Neural progenitor cell (in vitro differentiated cells): ENCODE data around the gene TRAPPC4. TPM values are rescaled to one million over a fixed set of nuclear protein-coding genes. Genes with fewer than 3 reads are reported as not detected.
A peak's percentile ranks its signal among the peaks of the same experiment; 100 is the strongest.

ENCODE experiments used
- DNase-seq: peaks from one replicate; pipeline ENCODE4 v3.0.0-alpha.2; 2016; ENCODE audit warnings: low spot score
- H2AFZ ChIP-seq: fragments of 200-600 bp; sonication (generic); replicated peaks from 2 replicates; pipeline ENCODE4 v1.6.1; 2016; ENCODE audit warnings: antibody characterized with exemption
- H3F3A ChIP-seq: fragments of 200-600 bp; sonication (generic); 2 replicates; pipeline ENCODE4 v1.6.1; 2016; ENCODE audit warnings: antibody characterized with exemption, low read depth
- H3K27ac ChIP-seq: fragments of 200-600 bp; sonication (generic); 2 replicates; pipeline ENCODE4 v1.5.1; 2016; ENCODE audit warnings: mild to moderate bottlenecking
- H3K27me3 ChIP-seq: fragments of 200-600 bp; sonication (generic); 2 replicates; pipeline ENCODE4 v1.6.1; 2016; ENCODE audit warnings: mild to moderate bottlenecking, moderate library complexity
- H3K36me3 ChIP-seq: fragments of 200-600 bp; sonication (generic); 2 replicates; pipeline ENCODE4 v1.5.1; 2016
- H3K4me1 ChIP-seq: fragments of 200-600 bp; sonication (generic); 2 replicates; pipeline ENCODE4 v1.6.1; 2016; ENCODE audit warnings: mixed run types
- H3K4me2 ChIP-seq: fragments of 200-600 bp; sonication (generic); 2 replicates; pipeline ENCODE4 v1.6.1; 2016
- H3K4me3 ChIP-seq: fragments of 200-600 bp; sonication (generic); 2 replicates; pipeline ENCODE4 v1.5.1; 2016
- H3K79me2 ChIP-seq: fragments of 200-600 bp; sonication (generic); 2 replicates; pipeline ENCODE4 v1.6.1; 2016; ENCODE audit warnings: low read depth
- H3K9ac ChIP-seq: fragments of 200-600 bp; sonication (generic); 2 replicates; pipeline ENCODE4 v1.6.1; 2016
- H3K9me3 ChIP-seq: fragments of 200-600 bp; sonication (generic); 2 replicates; pipeline ENCODE4 v1.5.1; 2016; ENCODE audit warnings: low read depth
- H4K20me1 ChIP-seq: fragments of 200-600 bp; sonication (generic); 2 replicates; pipeline ENCODE4 v1.6.1; 2016; ENCODE audit warnings: low read depth
- H3K27ac Mint-ChIP-seq: 3 replicates; pipeline ENCODE4 v1.8.0; 2021; ENCODE audit warnings: mixed read lengths
- H3K27me3 Mint-ChIP-seq: 2 replicates; pipeline ENCODE4 v1.8.0; 2022; ENCODE audit warnings: low read depth, mild to moderate bottlenecking, inconsistent platforms, moderate library complexity, mixed read lengths; ENCODE audit not compliant: insufficient read depth
- H3K36me3 Mint-ChIP-seq: 3 replicates; pipeline ENCODE4 v1.8.0; 2021; ENCODE audit warnings: mixed read lengths
- H3K4me1 Mint-ChIP-seq: 3 replicates; pipeline ENCODE4 v1.8.0; 2021; ENCODE audit warnings: mixed read lengths
- H3K4me3 Mint-ChIP-seq: 3 replicates; pipeline ENCODE4 v1.8.0; 2021; ENCODE audit warnings: mild to moderate bottlenecking, moderate library complexity, mixed read lengths
- H3K9me3 Mint-ChIP-seq: 3 replicates; pipeline ENCODE4 v1.8.0; 2020; ENCODE audit warnings: mixed read lengths
- CTCF ChIP-seq: fragments of 200-600 bp; sonication (generic); IDR thresholded peaks from 2 replicates; pipeline ENCODE4 v1.5.1; 2017; ENCODE audit warnings: antibody characterized with exemption, mild to moderate bottlenecking
- EZH2 ChIP-seq: fragments of 200-600 bp; sonication (generic); IDR thresholded peaks from 2 replicates; pipeline ENCODE4 v1.6.1; 2017; ENCODE audit warnings: antibody characterized with exemption, mild to moderate bottlenecking, moderate library complexity
- EZH2phosphoT487 ChIP-seq: fragments of 200-600 bp; sonication (generic); IDR thresholded peaks from 2 replicates; pipeline ENCODE4 v1.6.1; 2017; ENCODE audit warnings: antibody characterized with exemption
- total RNA-seq: library from RNA; depleted of rRNA; stranded (reverse); fragments of >200 nt; gene quantifications from 2 replicates; pipeline ENCODE4 v1.2.3, GENCODE V29; 2015; ENCODE audit warnings: low replicate concordance

The TRAPPC4 gene
- total RNA-seq, 1 donor from 2014 or later, result 53.5 TPM

- H3K27ac Mint-ChIP-seq, result no peak overlapping the region
- H3K27me3 ChIP-seq, result no peaks in the 10 kb centered on the region
These were observed 35.9 kb downstream of the TRAPPC4 start for GRCh38 chr11:119054418-119054817.

GRCh38 chr11:119055901-119056300 lies 37.3 kb downstream of the TRAPPC4 start:
- H2AFZ ChIP-seq, result no peak overlapping the region

More at GRCh38 chr11:119054418-119054817, 35.9 kb downstream of the TRAPPC4 start:
- H3K4me1 Mint-ChIP-seq, result peaks cover 18% of the 10 kb centered on the region
- H3K36me3 ChIP-seq, result no peaks in the 10 kb centered on the region
- peaks cover 42% of the 10 kb centered on the region for H3K79me2 ChIP-seq
- no peak overlapping the region for H3K9ac ChIP-seq
- peak overlapping the region; percentile 72 for H3K4me3 Mint-ChIP-seq
- peaks cover 12% of the 10 kb centered on the region for H4K20me1 ChIP-seq
- no peak overlapping the region for H3K4me3 ChIP-seq
- TF ChIP-seq CTCF (no peak), EZH2 (no peak), EZH2phosphoT487 (no peak)
- no peaks in the 10 kb centered on the region for H3K9me3 ChIP-seq
- no peak for DNase-seq
- peaks cover 6% of the 10 kb centered on the region for H3K4me1 ChIP-seq
- no peak overlapping the region for H3K4me2 ChIP-seq
- H2AFZ ChIP-seq, result no peak overlapping the region
- H3K9me3 Mint-ChIP-seq, result no peaks in the 10 kb centered on the region
- H3K36me3 Mint-ChIP-seq, result peaks cover 36% of the 10 kb centered on the region
- no peak overlapping the region for H3K27ac ChIP-seq
- peaks cover 6% of the 10 kb centered on the region for H3K27me3 Mint-ChIP-seq
- H3F3A ChIP-seq, result peaks cover 16% of the 10 kb centered on the region

GRCh38 chr11:119056421-119056999 lies 37.9 kb downstream of the TRAPPC4 start:
- H3K36me3 Mint-ChIP-seq, result peaks cover 30% of the 10 kb centered on the region
- H3K27ac ChIP-seq, result peak overlapping the region; percentile 99
- H2AFZ ChIP-seq, result peak overlapping the region; percentile 53
- peaks cover 6% of the 10 kb centered on the region for H3K4me1 ChIP-seq
- peak overlapping the region; percentile 96 for H3K9ac ChIP-seq
- H3K27ac Mint-ChIP-seq, result peak overlapping the region; percentile 23
- H3K4me1 Mint-ChIP-seq, result peaks cover 18% of the 10 kb centered on the region
- H3K4me3 Mint-ChIP-seq, result peak overlapping the region; percentile 96
- H4K20me1 ChIP-seq, result peaks cover 12% of the 10 kb centered on the region
- no peaks in the 10 kb centered on the region for H3K27me3 ChIP-seq
- H3K79me2 ChIP-seq, result peaks cover 42% of the 10 kb centered on the region
- peak overlapping the region; percentile 95 for H3K4me2 ChIP-seq
- peak overlapping the region; percentile 84 for H3K4me3 ChIP-seq
- H3K9me3 ChIP-seq, result no peaks in the 10 kb centered on the region
- no peaks in the 10 kb centered on the region for H3K9me3 Mint-ChIP-seq
- TF ChIP-seq EZH2, result no peak
- no peak for TF ChIP-seq EZH2phosphoT487
- no peak for TF ChIP-seq CTCF
- peaks cover 16% of the 10 kb centered on the region for H3F3A ChIP-seq
- DNase-seq, result peak; percentile 61
- peaks cover 4% of the 10 kb centered on the region for H3K27me3 Mint-ChIP-seq
- H3K36me3 ChIP-seq, result no peaks in the 10 kb centered on the region

More at GRCh38 chr11:119055901-119056300, 37.3 kb downstream of the TRAPPC4 start:
- H3K9me3 ChIP-seq, result no peaks in the 10 kb centered on the region
- peaks cover 42% of the 10 kb centered on the region for H3K79me2 ChIP-seq
- H3F3A ChIP-seq, result peaks cover 16% of the 10 kb centered on the region
- peaks cover 12% of the 10 kb centered on the region for H4K20me1 ChIP-seq
- peak; percentile 32 for DNase-seq
- TF ChIP-seq CTCF, result no peak
- TF ChIP-seq EZH2phosphoT487, result no peak
- TF ChIP-seq EZH2, result no peak
- Mint-ChIP-seq H3K4me3 (peak overlapping the region; percentile 96), H3K9me3 (no peaks in the 10 kb centered on the region), H3K27ac (peak overlapping the region; percentile 23), H3K36me3 (peaks cover 30% of the 10 kb centered on the region), H3K4me1 (peaks cover 18% of the 10 kb centered on the region), H3K27me3 (peaks cover 4% of the 10 kb centered on the region)
- peak overlapping the region; percentile 96 for H3K9ac ChIP-seq
- H3K4me1 ChIP-seq, result peaks cover 6% of the 10 kb centered on the region
- H3K27me3 ChIP-seq, result no peaks in the 10 kb centered on the region
- H3K4me2 ChIP-seq, result peak overlapping the region; percentile 95
- peak overlapping the region; percentile 99 for H3K27ac ChIP-seq
- H3K36me3 ChIP-seq, result no peaks in the 10 kb centered on the region
- H3K4me3 ChIP-seq, result peak overlapping the region; percentile 84
